Peyer's patch (tissue), 4 donors: ENCODE data around the gene PDCD1LG2.

Experiments used
- POLR2A ChIP-seq, 2 donors: fragments of 450-650 bp; IDR thresholded peaks; one replicate each; pipeline ENCODE4 v1.5.1; 2017; ENCODE audit warnings: antibody characterized with exemption in 2 of 2, mild to moderate bottlenecking in 2 of 2, moderate library complexity in 2 of 2
- TF ChIP-seq, protein P1 (sequence below), 6 experiments: fragments of 450-650 bp in 4 of 6; fragments of 200-600 bp in 2 of 6; sonication (generic) in 1 of 6; IDR thresholded peaks; one replicate each; pipeline ENCODE4 v1.5.1; 2017 to 2019; ENCODE audit warnings: antibody characterized with exemption in 6 of 6, mild to moderate bottlenecking in 3 of 6, moderate library complexity in 1 of 6

DNA sequence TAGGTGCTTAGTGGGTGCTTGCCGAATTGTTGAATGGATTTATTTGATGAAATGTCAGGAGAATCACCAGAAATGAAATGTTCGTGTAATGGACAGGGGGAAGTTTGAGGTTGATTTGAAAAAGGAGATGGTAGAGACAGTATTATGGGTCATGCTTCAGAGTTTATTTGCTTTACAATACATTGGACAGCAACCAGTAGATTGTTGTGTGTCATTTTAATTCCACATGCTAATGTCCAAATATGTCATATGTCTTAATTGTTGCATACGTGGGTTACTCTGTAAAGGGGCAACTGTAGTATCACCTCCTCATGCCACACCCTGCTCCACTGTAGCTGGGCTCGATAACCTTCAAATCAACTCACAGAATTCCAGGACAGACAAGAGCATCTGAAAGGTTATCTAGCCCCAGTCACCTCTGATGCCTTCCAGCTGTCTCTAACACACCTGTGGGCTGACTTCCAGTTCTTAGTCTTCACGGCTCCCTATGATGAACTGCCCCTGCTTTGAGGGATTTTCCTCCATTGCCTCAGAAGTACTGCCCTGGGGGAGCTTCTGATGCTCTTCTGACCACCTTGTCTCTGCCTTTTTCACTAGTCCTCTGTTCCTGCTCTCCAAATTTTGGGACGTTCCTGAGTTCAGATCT lies 1.7 kb downstream of the PDCD1LG2 start:
- TF ChIP-seq, protein P1, sequence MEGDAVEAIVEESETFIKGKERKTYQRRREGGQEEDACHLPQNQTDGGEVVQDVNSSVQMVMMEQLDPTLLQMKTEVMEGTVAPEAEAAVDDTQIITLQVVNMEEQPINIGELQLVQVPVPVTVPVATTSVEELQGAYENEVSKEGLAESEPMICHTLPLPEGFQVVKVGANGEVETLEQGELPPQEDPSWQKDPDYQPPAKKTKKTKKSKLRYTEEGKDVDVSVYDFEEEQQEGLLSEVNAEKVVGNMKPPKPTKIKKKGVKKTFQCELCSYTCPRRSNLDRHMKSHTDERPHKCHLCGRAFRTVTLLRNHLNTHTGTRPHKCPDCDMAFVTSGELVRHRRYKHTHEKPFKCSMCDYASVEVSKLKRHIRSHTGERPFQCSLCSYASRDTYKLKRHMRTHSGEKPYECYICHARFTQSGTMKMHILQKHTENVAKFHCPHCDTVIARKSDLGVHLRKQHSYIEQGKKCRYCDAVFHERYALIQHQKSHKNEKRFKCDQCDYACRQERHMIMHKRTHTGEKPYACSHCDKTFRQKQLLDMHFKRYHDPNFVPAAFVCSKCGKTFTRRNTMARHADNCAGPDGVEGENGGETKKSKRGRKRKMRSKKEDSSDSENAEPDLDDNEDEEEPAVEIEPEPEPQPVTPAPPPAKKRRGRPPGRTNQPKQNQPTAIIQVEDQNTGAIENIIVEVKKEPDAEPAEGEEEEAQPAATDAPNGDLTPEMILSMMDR (IDR thresholded peaks at IDR 0.05), result no peak
- TF ChIP-seq POLR2A (IDR thresholded peaks at IDR 0.05), result no peak
